Stromal cell of bone marrow (primary cell): ENCODE measurements around the gene MORF4L1.
A peak's percentile ranks its signal among the peaks of the same experiment; 100 is the strongest.
"Not testable (repeated sequence)": the region's sequence is repeated elsewhere in the genome, so short reads cannot be mapped to it uniquely, and the experiment has no call there.

ENCODE experiments used
- DNase-seq: peaks from one replicate; pipeline ENCODE4 v3.0.0-alpha.2; 2012; ENCODE audit warnings: low read depth

The MORF4L1 gene, protein sequence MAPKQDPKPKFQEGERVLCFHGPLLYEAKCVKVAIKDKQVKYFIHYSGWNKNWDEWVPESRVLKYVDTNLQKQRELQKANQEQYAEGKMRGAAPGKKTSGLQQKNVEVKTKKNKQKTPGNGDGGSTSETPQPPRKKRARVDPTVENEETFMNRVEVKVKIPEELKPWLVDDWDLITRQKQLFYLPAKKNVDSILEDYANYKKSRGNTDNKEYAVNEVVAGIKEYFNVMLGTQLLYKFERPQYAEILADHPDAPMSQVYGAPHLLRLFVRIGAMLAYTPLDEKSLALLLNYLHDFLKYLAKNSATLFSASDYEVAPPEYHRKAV

DNA sequence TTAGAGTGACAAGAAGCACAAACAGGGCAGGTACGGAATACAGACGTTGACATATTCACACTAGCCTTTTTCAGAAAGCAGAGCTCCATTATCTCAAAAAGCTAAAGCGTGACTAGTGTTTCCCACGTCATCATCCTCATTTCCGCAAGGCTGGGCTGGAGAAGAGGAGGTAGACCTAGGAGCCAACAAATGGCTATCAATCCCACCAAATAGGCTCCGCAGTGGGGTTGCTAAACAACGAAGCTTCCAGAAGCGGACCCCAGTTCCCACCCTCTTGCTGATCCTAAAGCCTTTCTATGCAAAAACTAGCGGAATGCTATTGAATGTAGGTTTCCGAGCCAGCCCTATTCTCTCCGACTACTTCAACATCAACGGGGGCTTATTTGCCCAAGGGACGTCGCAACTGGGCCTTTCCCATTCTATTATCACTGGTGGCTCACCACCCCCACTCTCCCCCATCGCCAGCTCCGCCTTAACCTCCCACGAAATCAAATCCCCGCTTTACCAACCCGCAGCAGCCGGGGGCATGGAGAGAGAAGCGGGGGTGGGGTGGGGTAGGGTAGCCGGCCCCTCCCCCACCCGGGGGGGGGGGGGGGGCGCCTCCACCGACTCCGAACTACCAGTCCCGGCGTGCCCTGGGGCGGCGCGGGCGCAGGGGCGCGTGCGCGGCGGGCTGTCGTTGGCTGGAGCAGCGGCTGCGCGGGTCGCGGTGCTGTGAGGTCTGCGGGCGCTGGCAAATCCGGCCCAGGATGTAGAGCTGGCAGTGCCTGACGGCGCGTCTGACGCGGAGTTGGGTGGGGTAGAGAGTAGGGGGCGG is at the start of gene MORF4L1:
Gene MORF4L1, plus strand, starts transcription at position 736 of the 817 bp plus-strand sequence. CDS start 128 bp downstream, outside the sequence.
- DNase-seq, result peak; percentile 91

DNA sequence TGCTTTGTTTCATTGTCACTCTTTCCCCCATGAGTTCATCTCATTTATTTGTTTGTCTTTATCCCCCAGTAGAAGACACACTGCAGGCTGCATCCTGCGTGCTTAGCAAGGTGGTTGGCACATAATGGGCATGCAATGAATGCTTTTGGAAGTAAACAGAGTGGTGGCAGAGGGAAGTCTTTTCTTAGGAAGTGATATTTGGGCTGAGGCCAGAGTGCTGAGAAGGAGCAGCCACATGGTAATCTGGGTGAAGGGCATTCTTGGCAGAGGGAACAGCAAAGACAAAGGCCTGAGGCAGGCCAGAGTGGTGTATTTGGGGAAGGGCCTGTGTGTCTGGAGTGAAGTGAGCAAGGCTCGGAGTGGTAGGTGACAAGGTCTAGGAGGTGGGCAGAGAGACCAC is 43.8 kb upstream of the MORF4L1 start:
- no peak for DNase-seq

DNA sequence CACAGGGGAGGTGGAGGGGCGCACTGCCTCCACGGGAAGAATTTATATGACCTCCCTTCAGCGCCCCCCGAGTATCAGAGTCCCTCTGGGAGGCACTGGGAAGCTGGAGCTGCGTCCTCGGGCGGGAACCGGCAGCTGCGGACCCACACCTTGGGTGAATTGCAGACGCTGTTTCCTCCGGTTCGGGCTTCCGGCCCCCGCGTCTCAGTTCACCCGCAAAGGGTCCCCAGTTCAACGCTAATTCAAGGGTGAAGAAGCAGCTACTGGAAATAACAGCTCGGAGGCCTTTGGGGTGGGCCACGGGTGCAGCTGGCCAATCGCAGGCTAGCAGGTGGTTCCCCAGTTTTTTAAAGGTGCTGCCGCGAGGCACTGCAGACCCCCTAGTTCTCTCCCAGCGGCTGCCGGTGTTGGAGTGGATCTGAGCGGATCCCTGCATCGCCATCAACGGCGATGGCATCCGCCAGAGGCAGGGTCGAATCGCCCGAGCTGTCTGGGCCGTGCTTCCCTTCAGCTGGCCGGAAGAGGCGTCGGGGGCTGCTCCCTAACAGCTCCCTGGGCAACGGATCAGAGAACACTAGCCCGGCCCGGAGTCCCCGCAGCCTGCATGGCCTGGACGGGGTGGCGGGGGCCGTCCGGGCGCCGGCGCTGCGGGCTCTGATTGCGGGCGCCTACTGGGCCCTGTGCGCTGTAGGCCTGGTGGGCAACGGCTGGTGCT is 42.0 kb upstream of the MORF4L1 start:
- DNase-seq, result no peak

DNA sequence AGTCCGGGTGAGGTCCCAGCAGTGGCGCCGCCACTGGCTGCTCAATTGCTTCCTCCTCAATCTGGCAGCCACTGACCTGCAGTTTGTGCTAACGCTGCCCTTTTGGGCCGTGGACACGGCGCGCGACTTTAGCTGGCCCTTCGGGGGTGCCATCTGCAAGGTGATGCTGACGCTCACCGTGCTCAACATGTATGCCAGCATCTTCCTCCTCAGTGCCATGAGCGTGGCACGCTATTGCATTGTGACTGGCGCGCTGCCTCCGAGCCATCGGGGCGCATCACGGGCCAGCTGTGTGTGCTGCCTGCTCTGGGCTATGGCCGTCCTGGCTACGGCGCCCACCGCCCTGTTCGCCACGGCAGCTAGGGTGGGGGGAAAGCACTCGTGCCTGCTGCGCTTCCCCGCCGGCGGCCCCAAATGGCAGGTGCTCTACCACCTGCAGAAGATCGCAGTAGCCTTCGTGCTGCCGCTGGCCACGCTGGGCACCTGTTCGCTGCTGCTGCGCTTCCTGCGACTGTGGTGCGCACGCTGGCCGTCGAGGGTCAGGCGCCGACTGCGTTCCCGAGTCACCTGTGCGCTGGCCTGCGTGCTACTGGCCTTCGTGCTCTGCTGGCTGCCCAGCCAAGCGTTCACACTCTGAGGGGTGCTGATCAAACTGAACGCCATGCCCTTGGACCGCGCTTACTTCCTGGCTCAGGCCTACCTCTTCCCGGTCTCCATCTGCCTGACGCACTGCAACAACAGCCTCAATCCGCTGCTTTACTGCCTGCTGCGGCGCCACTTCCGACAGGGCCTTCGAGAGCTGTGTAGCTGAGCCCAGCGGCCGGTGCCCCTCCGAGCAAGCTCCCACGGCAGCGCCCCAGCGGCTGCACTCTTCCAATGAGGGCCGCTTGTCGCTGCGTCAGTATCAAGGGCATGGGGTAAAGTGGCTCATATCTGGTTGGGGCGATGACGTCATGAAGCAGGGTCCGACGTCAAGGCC is 41.2 kb upstream of the MORF4L1 start:
- no peak for DNase-seq

DNA sequence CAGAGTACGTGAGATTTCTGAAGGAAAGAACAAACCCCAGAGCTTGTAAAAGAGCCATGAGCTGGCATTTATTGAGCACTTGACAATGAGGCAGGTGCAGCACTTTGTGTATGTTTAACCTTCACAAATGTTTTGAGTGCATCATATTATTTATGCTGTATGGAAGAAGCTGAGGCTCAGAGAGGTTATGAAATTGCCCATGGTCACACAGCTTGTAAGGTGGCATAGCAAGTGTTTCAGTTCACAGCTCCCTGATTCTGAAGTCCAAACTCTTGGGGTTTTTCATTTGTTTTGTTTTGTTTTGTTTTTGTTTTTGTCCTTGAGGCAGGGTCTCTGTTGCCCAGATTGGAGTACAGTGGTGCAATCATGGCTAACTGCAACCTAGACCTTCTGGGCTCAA is 36.4 kb upstream of the MORF4L1 start:
- DNase-seq, result no peak

DNA sequence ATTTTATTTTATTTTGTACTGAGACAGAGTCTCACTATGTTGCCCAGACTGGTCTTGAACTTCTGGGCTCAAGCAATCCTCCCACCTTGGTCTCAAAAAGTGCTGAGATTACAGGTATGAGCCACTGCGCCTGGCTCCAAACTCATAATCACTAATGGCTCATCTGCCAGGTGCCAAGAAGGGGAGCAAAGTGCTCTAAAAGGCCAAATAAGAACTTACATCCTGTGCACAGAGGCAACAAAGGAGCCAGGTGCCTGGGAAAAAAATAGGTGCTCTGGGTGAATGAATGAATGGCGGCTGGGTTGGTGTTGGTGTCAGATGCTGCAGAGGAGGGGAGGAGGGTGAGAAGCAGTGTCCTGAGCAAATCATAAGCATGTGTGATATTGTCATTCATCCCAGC is 35.6 kb upstream of the MORF4L1 start:
- DNase-seq, result no peak

DNA sequence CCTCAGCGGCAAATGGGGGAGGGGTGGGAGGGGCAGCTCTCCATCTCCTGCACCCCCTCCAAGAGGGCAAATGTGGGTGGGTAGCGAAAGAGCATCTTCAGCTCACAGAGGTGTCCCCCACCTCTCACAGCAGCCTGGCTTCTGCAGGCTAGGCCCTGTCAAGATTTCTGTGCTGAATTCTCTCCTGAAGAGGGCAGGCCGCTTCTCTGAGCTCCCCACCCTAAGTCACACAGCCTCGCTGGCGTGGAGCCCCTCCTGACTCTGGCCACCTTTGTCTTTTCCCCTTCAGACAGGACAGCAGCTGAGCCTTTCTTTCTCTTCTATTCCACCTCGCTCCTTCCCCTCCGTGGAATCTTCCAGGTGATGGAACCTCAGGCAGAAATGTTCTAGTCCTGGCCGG is 35.1 kb upstream of the MORF4L1 start:
- no peak for DNase-seq

DNA sequence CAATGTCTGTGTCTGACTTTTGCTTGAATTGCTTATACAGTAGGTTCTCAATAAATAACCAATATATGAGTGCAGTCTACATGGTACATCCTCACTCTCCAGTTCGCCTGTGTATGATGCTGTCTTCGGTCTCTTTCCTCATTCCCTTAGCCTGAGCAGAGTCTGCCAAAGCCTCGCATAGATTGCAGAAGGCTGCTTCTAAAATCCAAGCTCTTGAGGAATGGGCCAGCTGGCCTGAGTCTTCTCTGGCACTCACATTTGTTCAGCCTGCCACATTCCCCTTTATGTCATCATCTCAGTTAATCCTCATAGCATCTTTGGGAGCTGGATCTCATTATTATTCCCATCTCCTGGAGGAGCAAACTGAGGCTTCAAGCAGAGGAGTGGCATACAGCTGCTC is 34.2 kb upstream of the MORF4L1 start:
- DNase-seq, result no peak

DNA sequence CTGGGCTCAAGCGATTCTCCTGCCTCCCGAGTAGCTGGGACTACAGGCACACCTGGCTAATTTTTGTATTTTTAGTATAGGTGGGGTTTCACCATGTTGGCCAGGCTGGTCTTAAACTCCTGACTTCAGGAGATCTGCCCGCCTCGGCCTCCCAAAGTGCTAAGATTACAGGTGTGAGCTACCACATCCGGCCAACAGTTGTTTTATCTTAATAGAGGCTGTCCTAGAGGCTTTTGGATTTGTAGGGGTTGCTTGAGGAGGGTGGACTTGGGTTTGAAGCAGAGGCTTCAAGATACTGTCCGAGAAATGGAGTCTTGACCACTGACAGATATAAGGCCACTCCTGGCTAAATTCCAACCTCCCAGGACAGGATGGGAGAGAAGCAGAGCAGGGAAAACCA is 33.5 kb upstream of the MORF4L1 start:
- DNase-seq, result not testable (repeated sequence)

DNA sequence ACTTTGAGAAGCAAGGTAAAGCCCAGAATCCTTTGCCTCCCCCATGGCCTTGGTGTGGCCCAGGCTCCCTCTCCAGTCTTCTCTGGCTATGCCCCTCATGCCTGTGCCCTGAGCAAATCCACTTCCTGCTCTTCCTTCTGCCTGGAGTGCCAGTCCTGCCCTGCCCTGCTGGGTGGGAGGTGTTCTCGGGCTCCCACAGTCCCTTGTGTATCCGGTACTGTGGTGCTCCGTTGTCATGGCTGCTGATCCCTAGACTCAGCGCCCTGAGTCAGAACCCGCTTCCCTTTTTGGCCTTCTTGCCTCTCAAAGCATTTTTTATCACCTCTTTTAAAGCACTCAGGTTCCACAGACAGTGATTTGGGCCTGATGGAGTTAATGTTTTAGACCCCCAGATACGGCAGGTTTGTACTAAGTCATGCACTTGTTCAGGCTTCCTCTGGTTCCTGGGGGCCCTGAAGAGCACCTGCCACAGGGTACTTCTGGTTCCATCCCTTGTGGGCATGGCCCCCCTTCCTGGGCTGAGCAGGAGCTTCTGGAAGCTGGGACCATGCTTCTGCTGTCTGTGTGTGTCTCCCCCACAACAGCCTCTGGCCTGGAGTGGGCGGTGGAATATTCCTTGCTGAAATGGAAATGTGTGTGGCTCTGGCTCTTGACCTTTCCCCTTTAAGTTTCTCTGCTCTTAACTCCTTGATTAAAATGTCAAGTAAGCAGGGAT is 31.9 kb upstream of the MORF4L1 start:
- peak; percentile 53 for DNase-seq

DNA sequence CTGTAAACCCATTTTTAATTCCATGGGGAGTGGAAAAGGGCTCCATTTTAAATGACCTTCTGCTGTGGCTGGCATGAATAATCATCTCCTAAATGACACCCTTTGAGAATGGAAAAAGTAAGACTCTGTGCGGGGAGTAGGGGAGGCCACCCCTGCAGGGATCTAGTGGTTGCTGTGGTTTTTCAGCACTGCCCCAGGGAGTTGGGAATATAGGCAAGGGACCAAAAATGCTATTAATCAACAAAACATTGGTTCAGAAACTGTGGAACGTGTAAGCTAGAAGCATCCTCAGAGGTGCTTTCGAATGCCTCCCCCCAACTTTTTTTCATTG is 31.3 kb upstream of the MORF4L1 start:
- DNase-seq, result no peak

DNA sequence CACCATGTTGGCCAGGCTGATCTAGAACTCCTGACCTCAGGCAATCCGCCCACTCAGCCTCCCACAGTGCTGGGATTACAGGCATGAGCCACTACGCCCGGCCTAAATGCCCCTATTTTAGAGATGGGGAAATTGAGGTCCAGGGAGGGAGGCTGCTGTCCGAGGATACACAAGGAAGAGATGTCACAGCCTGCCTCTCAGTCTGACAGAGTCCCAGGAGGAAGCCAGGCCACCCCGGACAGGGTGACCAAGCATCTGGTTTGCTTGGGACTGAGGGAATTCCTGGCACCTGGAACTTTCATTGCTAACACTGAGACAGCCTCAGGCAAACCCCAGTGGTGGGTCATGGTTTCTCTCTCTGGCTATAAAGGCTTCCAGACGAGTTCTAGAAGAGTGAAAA is 30.8 kb upstream of the MORF4L1 start:
- DNase-seq, result no peak

DNA sequence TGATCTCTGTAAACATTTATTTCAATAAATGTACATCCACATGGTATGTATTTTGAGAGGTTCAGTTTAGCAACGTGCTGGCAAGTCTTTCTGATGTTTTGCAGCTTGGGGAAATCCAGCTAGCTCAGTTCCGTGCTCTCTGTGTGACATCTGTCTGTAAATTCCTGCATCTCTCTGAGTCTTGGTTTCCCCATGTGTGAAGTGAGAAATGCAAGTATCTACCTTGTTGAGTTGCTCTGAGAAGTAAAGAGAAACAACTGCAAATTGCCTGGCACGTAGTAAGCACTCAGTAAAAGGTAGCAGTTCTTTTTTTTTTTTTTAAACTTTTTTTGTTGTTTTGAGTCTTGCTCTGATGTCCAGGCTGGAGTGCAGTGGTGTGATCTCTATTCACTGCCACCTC is 30.2 kb upstream of the MORF4L1 start:
- DNase-seq, result no peak

DNA sequence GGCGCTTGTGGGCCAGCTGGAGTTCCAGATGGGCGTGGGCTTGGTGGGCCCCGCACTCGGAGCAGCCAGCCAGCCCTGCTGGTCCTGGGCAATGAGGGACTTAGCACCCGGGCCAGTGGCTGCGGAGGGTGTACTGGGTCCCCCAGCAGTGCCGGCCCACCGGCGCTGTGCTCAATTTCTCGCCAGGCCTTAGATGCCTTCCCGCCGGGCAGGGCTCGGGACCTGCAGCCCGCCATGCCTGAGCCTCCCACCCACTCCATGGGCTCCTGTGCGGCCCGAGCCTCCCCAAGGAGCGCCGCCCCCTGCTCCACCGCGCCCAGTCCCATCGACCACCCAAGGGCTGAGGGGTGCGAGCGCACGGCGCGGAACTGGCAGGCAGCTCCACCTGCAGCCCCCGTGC is 25.8 kb upstream of the MORF4L1 start:
- DNase-seq, result not testable (repeated sequence)

DNA sequence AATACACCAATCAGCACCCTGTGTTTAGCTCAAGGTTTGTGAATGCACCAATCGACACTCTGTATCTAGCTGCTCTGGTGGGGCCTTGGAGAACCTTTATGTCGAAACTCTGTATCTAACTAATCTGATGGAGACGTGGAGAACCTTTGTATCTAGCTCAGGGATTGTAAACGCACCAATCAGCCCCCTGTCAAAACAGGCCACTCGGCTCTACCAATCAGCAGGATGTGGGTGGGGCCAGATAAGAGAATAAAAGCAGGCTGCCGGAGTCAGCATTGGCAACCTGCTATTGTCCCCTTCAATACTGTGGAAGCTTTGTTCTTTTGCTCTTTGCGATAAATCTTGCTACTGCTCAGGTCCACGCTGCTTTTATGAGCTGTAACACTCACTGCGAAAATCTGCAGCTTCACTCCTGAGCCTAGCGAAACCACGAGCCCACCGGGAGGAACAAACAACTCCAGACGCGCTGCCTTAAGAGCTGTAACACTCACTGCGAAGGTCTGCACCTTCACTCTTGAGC is 25.2 kb upstream of the MORF4L1 start:
- not testable (repeated sequence) for DNase-seq

DNA sequence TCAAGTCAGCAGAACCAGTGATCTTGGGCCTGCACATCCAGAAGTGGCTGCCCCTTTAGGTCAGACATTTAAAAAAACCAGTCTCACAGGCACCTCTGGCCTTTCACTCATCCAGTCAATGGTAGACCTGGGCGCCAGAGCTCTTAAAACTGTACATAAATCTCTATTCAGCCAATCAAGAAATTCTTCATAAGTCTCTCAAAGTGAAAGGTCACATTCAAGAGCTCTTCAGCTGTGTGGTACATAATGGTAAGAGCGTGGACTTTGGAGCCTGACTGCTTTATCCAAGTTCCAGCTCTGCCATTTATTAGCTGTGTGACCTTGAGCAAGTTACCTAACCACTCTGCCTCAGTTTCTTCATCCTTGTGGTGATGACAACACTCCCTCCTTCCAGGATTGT is 22.3 kb upstream of the MORF4L1 start:
- DNase-seq, result no peak

DNA sequence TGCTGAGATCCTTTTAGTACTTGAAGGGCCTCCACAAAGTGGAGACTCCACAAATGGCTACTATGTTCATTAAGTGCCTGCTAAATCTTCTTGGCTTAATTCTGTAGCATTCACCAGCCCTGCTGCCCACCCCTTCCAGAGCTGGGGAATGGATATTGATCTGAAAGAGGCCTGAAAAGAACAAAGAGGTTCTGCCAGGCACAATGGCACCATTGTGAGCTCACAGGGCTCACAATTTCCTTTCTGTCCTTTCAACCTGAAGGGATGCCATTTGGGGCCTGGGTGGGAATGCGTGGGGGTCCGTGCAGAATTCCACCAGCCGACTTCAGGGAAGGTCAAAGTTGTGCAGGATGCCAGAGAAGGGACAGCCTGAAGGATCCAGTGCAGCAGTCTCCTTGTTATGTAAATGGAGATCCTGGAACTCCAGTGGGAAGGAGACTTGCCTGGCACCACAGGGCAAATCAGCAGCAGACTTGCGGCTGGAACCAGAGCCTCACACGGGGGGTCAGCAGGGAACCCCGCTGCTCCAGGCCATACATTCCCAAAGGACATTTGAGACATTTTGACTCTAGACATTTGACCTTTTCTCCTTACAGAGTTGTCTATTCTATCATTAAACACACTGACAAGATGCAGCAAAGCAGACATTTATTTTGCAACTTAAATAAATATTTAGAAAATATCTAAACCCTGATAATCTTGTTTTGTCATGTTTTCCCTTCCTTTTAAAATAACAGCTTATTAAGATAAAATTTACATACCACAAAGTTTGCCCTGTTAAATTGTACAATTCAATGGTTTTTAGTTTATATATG is 21.5 kb upstream of the MORF4L1 start:
- no peak for DNase-seq

DNA sequence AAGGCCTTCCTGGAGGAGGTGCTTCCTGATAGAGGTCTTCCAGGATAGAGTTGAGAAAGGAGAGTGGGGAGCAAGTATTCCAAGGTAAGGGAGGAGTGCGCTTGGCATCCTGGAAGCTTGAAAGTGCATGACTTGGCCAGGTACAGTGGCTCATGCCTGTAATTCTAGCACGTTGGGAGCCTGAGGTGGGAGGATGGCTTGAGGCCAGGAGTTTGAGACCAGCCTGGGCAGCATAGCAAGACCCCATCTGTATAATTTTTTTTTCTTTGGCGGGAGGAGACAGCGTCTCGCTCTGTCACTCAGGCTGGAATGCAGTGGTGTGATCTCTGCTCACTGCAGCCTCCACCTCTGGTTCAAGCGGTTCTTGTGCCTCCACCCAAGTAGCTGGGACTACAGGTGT is 19.2 kb upstream of the MORF4L1 start:
- no peak for DNase-seq

DNA sequence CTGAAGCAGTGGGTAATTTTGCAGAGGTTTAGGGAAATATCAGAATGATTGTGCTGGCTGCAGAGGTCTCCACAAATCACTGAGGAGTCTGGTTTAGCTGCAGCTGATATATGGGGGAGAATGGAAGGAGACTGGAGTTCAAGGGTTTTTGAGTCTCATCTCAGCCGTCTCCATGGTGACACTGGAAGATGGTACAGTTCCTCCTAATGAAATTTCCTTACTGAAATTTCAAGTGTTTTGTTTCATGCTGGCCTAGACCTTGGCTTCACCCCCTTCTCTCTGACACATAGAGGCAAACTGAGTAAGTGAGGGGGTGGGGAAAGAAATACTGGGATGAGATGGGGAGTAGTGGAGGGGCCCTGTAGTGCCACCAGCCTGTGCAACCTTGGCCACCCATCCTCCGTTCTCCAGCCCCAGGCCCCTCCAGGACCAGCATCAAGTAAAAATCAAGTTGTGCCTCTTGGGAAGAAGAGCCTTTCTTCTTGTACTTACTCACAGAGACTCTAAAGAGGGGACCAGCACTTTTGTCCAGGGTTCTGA is 17.8 kb upstream of the MORF4L1 start:
- DNase-seq, result no peak

DNA sequence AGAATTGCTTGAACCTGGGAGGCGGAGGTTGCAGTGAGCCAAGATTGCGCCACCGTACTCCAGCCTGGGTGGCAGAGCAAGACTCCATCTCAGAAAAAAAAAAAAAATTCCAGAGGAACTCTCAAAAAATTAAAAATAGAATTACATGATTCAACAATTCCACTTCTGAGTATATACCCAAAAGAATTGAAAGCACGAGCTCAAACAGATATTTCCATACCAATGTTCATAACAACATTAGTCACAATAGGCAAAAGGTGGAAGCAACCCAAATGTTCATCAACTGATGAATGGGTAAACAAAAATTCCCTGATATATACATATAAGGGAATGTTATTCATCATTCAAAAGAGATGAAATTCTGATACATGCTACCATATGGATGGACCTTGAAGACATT is 16.9 kb upstream of the MORF4L1 start:
- peak; percentile 84 for DNase-seq
